ENCODE data around the gene SLC4A9.
A peak's percentile ranks its signal among the peaks of the same experiment; 100 is the strongest.
"Not testable (repeated sequence)": the region's sequence is repeated elsewhere in the genome, so short reads cannot be mapped to it uniquely, and the experiment has no call there.

The SLC4A9 gene

GRCh38 chr5:140400730-140401361 lies 40.9 kb downstream of the SLC4A9 start:
- DNase-seq (ENCODE audit: low read depth), result peak; percentile 93

DNA sequence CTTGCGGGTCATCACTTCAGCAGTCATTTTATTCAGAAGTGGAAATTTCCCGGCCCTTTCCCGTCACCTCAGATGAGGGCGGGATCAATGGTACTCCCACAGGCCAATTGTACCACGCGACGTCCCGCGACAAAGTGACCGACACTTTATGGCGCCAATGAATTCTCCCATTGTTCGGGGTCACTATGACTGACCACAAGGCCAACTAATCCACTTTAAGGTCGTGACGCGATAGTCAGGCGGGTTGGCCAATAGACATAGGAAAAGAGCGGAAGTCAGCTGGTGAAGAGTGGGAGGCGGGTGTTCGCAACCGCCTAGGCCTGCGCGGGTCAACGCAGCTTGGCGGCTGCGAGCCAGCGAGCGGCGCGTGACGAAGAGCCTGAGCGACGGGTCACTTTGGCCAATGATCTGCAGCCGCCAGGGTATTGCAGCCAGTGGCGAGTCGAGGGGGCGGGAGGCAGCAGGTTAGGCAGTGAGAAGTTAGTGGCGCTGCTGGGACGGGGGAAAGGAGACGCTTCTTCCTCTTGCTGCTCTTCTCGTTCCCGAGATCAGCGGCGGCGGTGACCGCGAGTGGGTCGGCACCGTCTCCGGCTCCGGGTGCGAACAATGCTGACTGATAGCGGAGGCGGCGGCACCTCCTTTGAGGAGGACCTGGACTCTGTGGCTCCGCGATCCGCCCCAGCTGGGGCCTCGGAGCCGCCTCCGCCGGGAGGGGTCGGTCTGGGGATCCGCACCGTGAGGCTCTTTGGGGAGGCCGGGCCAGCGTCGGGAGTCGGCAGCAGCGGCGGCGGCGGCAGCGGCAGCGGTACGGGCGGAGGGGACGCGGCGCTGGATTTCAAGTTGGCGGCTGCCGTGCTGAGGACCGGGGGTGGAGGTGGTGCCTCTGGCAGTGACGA lies 41.6 kb downstream of the SLC4A9 start, which contains the start of gene ANKHD1:
TSS of gene ANKHD1 (plus strand) at position 472 of the 896 bp plus-strand sequence. CDS start at position 607, 135 bp downstream.
- DNase-seq (ENCODE audit: low read depth), result peak; percentile 100

DNA sequence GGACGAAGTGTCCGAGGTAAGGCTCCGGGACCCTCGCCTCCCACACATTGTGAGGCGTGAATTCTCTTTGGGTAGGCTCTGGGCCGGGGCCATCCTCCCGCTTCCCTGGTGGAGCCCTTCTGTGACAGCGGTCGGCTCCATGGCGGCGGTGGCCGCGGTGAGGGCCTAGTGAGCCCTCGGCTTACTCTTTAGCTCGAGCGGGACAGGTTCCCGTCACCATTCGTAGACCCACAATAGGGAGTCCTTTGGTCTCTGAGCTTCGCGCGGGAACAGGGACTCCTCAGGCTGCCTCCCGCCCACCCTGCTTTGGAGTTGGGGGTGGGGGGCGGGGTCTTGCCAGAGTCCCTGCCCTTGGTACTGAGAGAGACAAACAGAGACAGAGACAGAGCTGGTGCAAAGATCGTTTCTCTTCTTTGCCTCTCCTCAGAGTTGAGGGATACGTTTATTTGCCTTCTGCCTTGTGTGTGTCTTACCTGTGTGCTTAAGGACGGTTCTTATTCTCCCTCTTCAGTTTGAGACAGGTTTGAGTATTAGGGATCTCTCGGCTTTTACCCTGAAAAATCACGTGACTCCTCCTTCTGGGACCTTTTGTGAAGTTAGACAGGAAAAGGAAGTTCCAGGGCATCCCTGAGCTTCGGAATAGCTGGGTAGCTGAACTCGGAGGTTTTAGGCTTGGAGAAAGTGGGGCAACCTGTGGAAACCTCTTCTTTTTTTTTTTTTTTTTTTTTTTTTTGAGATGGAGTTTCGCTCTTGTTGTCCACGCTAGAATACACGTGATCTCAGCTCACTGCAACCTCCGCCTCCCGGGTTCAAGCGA lies 42.5 kb downstream of the SLC4A9 start:
- DNase-seq (ENCODE audit: low read depth), result no peak

DNA sequence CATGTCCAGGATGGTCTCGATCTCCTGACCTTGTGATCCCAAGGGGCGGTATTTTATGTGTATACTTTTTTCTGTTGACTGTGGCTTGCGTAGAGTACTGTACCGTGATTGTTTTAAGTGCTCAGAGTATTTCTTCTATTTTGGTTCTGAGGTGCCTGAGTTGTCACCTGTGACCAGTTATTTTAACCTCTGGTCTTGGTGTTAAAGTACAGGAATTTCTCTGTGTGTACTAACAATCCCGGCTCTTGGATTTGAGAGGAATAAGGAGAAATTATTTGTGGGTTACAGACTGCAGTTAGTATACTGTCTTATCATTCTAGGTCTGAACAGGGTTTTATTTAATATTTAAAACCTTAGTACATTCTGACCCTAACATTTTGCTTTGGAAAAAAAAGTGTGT lies 43.6 kb downstream of the SLC4A9 start:
- DNase-seq (ENCODE audit: low read depth), result no peak

- DNase-seq (ENCODE audit: low read depth), result no peak
Measured at GRCh38 chr5:140408750-140409241, 48.8 kb downstream of the SLC4A9 start.

- DNase-seq (ENCODE audit: low read depth), result no peak
Measured at GRCh38 chr5:140413230-140413629, 53.2 kb downstream of the SLC4A9 start.

DNA sequence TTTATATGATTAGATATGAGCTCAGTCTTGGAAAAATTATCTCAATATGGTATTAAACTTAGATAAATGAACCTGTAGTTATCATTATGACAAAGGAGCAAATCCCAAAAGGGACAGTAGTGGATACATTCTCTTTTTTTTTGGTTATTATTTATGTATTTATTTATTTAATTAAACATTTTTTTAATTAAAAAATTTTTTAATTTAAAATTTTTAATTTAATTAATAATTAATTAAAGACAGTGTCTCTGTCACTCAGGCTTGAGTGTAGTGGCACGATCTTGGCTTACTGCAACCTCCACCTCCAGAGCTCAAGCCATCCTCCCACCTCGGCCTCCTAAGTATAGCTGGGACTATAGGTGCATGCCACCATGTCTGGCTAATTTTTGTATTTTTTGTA lies 57.2 kb downstream of the SLC4A9 start:
- no peak for DNase-seq (ENCODE audit: low read depth)

GRCh38 chr5:140418862-140419520 lies 59.0 kb downstream of the SLC4A9 start:
- no peak for DNase-seq (ENCODE audit: low read depth)

DNA sequence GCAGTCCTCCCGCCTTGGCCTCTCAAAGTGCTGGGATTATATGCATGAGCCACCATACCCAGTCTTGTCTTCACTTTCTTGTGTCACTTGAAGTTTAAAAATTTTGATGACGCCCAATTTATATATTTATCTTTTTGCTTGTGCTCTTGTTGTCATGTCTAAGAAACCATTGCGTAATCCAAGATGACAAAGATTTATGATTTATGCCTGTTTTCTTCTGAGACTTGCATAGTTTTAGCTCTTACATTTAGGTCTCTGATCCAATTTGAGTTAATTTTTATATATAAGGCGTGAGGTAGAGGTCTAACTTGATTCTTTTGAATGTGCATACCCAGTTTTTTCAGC lies 60.2 kb downstream of the SLC4A9 start:
- no peak for DNase-seq (ENCODE audit: low read depth)

DNA sequence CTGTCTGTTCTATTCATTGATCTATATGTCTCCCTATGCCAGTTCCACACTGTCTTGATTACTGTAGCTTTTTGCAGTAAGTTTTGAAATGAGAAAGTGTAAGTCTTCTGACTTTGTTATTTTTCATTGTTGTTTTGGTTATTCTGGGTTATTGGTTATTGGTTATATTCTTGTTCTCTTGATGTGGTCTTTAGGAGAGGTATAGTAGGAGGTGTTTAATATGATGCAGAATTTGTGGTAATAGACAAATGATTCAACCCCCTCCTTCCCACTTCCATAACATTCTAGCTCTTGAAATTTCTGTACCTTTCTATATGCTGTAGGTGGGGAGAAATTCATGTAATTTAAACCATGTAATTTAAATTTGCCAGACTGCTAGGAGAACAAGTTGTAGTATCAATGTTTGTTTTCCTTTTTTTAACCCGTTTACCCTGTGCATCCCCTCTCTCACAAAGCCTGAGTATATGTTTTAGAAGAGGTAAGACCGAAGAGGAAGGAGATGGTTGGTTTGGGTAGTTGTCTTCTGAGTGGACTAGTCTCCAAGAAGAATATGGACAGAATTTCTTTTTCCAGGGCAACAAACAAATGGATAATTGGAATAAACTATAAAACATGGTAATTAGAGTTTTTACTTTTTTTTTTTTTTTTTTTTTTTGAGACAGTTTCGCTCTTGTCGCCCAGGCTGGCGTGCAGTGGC lies 60.8 kb downstream of the SLC4A9 start:
- DNase-seq (ENCODE audit: low read depth), result no peak

- DNase-seq (ENCODE audit: low read depth), result not testable (repeated sequence)
Measured at GRCh38 chr5:140421375-140421774, 61.4 kb downstream of the SLC4A9 start.

DNA sequence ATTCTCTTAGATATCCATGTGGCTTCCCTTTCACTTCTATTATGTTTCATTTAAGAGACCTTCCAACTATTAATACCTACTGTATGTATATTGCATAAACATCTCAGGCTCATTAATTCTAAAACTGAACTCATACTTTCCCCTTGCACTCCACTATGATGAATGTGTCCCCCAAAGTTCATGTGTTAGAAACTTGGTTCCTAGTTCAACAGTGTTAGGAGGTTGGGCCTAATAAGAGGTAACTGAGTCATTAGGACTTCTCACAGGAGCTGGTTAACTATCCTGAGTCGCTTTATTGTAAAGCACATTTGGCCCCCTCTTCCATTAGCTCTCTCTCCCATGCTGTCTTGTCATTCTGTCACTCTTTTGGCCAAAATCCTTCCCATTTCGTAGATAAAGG lies 63.6 kb downstream of the SLC4A9 start:
- no peak for DNase-seq (ENCODE audit: low read depth)

- DNase-seq (ENCODE audit: low read depth), result no peak
Measured at GRCh38 chr5:140424135-140424534, 64.1 kb downstream of the SLC4A9 start.
